Activated CD8-positive, alpha-beta memory T cell treated with anti-CD3 and anti-CD28 coated beads, Interleukin-2, amount 50 U/mL, for 24 hours (primary cell): ENCODE data around the gene SYT6.

ENCODE experiments used
- DNase-seq: peaks from one replicate; pipeline ENCODE4 v3.0.0-alpha.2; 2020; ENCODE audit errors: extremely low read depth

Gene SYT6

DNA sequence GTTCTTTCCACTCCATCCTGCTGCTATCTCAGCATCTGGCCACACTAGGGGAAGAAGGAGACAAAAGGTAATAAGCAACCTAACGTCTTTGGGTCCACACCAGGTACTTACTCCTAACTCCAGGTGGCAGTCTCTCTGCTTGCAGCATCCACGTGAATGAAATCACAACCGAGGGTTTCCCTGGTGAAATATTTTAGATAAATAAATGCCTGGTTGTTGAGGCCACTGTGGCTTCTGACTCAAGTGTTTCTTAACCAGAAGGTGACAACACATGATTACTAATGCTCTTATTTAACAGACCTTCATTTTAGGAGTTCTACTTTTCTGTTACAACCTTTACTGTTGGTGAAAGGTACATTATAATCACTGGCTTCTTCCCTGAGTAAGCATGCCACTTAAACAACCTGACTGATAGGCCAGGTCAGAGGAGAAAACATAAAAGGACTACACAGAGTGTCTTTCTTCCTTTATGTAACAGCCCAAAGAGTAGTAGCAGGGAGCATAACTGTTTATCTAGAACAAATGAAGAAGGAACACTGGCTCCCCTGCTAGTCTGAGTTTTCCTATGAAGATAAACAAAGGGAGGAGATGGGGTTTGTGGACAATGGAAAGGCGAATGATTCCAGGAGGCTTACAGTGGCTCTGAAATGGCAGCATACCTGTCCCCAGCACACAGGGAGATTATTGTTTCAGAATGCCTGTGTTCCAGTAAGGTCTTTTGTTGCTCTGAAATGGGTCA, 59.9 kb downstream of the SYT6 start:
- no peak for DNase-seq

DNA sequence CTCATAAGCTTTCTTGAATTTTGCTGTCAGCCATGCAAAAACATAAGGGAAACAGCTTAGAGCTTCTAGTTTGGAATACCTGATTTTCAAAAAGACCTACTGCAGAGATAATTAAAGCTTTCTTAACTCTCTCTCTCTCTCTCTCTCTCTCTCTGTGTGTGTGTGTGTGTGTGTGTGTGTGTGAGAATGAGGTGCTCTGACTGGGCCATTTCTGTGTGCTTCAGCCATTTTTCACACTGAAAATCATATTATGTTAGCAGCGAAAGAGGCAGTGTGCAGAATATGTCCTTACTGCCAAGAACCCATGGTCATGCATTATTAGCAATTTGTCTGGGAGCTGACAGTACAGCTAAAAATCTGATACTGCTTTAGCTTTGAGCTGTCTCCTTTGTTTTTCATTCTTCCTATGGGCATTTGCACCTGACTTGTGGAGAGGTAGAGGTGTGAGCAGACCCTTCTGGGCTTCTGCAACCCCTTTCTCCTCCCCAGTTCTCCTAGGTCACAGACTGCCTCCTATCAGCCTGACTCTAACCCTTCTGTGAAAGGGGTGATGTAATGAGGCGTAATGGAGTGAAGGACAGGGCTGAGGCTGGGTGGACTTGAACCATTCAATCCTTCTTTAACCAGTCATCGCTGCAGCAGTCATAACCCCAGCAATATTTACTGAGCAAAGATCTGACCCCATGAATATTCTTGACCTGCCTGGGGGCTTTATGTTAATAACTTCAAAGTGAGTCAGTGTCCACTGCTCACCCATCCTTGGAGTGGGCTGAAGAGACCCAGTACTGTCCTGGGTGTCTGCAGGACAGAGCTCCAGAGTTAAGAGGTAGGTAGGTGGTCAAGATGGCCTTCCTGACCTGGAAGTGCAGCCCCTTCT, 61.2 kb downstream of the SYT6 start:
- DNase-seq: no peak

DNA sequence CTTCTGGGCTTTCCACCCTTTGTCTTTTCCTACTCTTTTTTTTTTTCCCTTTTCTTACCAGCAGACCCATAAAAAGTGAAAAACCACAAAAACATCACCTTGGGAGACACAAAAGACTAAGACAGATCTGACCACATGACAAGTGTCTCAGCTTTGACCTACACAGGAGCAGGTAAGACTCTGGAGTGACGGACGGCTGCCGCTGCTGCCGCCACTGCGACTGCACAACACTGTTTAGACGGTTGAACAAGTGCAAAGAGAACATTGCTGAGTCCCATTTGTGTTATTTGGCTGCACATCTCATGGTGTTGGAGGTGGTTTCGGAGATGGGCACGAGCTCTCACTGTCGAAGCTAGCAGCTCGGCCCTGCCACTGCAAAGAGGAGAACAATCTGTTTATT, 62.0 kb downstream of the SYT6 start:
- no peak for DNase-seq

DNA sequence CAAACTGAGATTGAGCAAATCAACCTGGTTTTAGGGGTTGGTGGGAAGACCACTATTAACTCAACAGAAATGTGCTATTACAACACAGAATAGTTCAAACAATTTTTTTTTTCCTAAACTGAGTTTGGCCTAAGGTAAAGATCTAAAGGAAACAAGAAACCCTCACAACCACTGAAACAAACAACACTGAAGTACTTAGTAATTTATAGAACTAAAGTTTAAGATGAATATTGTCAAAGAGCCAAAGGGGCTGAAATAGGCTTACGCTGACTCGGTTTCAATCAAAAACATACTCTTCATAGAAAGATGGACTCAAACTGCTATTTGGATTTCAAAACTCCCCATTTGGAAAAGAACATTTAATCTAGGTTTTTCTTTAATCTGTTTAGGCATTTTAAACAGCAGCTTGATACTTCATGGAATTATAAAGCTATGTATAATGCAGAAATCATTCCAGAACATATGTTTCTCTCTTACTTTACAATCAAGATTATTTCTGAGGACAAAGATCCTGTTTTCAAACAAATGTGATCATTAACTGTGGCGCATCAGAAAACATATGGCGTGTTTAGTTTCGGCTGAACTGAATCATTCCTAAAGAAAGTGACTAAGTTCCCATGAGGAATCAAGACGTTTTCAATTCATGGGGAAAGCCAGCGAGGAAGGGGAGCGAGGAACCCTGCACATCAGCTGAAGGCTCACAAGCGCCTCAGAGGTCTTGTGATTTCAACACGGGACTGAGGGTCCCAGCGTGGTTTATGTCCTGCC, 62.7 kb downstream of the SYT6 start:
- DNase-seq: no peak

DNA sequence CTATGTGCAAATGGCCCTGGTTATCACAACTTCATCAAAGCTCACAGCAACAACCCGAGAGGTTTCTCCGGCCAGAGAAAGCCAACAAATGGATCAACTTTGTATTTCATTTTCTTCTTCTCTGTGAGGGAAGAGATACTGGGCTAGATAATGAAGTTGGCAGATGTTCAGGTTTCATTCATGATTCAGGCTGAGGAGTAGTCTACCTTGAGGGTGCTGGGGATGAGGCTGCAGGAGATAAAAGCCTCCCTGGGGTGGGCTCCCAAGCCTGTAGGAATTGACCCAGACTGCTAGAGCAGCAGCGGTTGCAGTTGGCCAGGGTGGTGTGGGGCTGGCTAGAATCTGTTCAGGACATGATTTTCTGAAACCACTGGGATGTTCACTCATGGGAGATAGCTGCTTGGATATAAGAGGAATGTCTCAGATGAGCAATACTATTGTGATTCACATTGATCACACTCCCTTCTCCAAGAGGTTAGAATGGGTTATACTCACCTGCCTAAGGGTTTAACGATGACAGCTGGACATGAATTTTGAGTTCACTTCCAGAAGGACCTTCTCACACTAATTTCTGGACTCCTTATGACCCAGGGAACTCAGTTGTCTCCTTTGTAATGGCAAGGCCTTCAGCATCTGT, 64.0 kb downstream of the SYT6 start:
- no peak for DNase-seq

DNA sequence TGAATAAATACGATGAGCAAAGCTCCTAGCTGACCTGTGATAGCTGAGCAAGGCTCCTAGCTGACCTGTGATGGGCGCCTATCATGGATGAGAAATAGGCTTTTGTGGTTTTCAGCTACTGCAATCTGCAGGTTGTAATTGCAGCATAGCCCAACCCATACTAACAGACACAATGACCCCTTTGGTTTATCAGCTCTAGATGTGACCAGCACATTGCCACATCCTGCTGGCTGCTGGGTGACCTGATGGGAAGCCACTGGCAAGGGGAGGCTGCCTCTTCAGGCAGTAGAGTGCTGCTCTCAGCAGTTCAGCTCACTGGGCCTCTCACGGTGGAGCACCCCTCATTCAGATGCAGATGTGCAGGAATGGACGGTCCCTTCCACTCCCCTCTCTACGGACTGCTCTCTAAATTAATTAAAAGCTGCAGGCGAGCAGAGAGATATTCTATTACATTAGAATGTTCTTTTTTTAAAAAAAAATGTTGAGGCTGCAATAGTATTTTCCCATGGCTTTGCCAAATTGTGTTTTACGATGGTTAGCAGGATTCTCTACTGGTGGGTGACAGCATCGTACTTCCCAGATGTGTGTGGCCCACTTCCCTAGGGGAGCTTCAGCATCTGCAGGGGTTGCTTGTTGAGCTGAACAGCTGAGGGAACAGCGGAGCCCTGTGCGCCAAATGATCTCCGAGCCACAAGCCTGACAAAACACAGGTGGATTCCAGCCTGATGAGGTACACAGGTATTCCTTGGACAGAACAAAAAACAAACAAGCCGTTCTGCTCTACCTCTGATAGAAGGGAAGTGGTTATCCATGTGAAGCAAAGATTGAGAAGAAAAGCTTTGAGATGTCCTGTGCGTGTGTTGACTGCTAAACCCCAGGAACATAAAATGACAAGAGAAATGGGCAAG, 65.0 kb downstream of the SYT6 start:
- DNase-seq: no peak

DNA sequence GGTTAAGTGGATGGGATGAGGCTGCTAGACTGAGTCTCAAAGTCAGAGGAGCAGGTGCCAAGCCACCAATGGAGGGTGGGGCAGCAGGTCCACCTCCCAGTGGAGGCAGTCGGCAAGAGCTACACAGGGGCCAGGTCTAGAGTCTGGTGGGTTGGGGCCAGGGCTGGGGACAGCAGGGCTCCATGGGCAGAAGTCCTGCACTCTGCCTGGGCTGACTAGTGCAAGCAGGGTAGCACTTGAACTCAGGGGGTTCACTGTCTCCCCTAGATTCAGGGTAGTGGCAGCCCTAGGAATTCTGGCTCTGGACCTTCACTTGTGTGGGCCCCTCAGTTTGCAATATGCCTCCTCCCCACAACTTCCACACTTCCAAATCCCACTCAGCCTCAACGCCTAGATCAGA, 66.2 kb downstream of the SYT6 start:
- no peak for DNase-seq

DNA sequence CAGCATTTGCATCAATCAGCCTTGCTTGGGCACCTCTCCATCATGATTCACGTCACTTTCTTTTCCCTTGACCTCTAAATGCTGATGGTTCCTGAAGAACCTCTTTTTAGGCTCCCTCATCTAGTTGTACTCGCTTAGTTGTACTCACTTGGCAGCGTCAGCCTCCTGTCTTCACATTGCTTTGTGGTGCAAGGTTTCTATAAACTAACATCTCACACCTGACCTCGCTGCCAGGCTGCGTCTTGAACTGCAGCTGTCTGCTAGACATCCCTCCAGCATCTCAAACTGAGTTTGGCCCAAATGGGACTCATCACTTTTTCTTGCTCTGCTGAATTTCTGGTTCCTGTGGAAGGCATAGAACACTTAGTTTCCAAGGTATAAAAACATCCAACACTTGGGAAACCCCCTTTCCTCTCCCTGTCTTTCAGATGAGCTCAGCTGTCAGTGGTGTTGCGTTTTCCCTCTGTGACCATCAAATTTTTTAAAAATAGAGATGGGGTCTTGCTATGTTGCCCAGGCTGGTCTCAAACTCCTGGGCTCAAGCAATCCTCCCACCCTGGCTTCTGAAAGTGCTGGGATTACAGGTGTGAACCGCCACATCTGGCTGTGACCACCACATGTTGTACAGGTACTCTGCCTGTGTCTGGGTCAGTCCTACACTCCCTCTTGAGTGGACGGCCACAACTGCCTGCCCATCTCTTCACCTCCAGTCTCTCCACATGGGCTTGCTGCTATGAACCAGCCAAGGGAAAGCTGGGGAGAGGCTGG, 66.9 kb downstream of the SYT6 start:
- DNase-seq: no peak

DNA sequence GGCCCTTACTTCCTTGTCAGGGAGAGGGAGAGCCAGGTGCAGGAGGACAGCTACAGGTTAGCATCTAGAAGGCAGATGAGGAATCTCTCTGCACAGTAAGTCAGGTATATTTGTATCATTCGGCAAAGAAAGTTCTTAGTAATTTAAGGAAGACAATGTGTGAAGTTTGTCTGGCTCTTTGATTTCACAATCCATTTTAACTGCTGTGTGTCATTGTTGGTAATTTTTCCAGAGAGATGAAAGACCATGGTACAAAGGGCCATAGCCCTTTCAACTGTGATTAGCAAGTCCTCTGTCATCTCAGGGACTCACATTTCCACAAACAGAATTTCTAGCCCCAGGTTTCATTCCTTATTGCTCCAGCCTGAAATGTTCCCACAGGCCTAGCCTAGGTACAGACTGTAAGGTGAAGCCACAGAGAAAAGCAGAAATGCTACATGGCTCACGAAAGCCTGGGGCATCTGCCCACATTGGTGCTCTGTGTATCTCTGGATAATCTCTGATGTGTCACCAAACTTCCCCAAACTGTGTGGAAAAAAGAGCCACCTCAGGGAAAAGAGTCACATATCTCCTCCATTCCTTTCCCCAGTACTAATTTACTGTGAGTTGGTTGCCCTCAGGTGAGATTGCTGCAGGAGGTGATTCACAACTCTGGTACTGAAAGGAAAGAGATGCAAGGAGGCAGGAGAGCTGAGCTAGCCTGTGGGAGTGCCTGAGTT, 70.6 kb downstream of the SYT6 start:
- DNase-seq: no peak

DNA sequence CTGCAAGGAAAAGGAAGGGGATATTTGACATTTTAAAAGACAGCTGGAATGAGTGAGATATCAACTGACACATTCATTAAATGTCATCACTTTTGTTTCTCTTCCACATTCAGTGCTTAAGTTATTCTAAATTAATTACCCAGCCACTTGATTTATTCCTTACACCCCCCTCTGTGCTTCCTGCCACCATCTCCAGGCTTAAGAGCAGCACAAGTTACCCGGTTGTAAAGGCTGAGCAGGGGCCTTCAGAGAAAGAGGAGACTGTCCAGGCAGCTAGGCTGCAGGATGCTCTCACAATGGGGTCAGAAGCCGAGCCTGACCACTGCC, 71.4 kb downstream of the SYT6 start:
- no peak for DNase-seq

DNA sequence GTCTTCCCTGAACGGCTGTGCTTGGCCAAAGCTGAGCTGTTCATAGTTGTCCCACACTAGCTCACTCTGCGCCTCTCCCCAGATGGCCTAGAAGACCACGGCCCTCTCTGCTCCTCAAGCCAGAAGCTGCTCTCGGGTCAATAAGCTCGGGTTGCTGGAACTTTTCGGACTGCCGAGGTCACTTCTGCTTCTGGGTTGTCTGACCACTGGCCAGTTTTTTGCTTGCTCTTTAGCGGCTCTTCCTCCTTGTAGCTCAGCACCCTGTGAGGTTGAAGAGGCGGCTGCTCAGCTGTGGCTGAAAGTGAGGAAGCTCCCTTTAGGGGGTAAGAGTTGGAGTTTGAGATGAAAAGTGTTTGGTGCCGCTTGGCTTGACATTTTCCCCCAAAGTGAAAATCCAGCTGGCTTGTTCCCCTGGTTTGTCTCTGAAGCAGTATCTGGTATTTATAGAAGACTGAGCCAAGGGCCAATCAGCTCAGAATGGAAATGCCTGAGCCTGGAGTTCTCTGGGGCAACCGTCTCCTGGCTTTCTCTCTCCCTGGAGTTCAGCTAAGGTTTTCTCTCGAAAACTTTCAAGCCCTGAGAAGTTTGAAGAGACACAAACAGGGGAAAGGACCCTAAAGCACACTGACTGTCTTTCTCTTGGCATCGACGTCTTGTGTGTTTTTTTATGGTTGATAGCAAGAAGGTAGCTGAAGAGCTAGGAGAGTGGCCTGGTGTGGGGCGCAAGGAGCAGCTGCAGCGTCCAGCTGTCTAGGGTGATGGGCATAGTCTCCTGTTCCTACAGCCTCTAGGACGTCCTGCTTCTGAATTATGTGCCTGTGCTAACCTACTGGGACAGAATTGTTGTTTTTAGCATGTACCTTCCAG, 72.0 kb downstream of the SYT6 start:
- DNase-seq: no peak

DNA sequence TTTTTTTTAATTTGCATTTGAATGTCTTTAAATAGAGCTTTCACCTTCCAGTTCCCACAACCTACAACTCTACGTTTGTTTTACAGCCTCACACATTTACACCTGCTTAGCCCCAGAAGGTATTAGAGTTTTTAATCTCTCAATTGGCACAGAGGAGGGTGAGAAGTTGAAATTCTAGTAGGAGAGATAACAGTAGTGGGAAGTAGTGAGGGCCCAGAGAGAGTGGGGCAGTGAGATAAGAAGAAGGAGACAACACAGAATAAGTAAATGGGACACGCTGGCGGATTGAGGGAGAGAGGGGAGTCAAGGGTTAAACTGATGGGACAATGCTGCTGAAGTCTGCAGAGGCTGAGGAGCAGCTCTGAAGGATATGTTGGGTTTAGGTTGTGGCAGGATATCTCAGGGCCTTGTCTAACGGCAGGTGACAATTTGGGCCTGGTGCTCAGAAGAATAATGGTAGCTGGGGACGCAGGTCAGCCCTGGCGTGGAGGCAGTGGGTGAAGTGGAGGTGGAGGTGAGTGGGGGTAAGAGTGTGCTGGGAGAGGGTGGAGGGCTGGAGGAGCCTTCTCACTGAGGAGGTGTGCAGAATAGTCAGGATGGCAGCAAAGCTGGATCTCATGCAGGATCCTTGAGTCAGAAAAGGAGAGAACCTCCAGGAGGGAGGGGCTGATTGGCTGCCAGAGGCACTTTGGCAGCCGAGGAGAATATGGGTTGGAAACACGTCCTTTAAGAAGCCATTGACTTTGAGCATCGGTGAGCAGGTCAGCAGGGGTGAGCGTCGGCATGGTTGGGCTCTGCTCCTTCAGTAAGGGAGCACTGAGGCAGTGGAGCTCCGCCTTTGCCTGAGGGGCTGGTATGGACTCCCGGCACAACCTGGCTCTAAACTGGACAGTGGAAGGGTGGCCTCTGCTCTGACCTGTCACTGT, 72.9 kb downstream of the SYT6 start:
- no peak for DNase-seq

DNA sequence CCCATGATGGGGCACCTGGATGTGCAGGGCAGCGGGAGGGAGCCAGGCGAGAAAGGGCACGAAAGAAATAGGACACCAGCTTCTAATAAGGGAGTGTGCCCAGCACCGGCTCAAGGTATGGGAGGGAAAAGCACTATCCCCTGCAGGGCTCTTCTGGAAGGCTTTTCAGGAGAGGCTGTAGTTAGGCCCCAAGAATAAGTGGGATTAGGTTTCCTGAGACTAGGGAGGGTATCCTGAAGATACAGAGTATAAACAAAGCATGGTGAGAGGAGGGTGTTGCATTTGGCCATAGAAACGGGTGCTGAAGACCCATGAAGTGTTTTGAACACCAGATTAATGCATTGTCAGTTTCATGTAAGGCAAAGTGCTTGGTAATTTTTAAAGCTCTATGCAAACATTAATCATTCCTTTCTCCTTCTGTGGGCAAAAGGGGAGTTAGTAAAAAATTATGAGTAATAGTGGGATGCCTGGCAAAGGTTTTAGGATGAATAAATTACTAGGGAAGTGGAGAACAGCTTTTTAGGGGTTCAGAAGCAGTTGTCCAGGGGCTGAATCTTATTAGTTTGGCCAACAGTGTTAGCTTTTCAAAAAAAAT, 74.0 kb downstream of the SYT6 start:
- DNase-seq: no peak

DNA sequence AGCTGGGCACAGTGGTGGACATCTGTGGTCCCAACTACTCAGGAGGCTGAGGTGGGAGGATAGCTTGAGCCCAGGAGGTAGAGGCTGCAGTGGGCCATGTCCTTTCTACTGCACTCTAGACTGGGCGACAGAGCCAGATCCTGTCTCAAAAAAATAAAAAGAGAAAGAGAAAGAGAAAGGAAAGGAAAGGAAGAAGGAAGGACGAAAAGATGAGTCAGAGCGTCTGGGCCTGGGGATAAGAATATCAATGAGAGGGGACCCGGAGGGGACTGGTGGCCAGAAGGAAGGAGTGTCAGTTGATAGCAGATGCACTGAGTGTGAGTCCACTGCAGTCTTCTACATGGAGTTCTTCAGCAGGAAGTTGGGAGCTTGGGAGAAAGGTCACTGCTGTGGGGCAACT, 75.6 kb downstream of the SYT6 start:
- DNase-seq: no peak

DNA sequence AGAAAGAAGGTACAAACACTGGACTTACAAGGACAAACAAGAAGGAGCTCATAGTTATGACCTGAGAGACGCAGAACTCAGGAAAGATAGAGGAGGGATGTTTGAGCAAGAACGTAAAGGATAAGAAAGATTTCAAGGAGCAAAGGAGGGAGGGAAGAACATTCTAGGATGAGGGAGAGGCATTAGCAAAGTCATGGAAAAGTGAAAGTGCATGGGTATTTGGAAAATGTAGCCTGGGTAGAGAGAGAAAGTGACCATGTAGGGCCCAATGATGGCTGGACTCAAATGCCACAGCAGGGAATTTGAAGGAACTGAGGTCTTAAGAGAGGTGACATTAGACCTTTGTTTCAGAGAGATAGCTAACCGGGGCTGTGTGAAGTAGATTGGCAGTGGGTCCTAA, 76.5 kb downstream of the SYT6 start:
- no peak for DNase-seq

DNA sequence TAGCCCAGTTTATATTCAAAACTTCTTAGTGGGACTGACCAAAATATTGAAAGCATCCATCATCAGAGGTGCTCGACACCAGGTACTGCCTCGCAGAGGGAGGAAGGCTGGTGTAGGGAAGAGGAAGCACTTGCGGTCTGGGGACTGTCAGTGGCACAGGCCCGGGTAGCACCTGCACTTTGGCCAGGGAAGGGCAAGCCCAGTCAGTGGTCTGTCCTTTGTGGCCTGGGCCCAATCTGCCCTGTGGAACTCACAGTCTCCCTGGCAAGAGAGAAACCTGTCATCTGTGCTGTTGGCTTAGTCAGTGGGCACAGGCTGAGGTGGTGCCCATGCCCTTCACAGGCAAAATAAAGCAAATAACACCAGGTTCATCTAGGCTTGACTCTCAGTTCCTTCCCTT, 77.4 kb downstream of the SYT6 start:
- no peak for DNase-seq

DNA sequence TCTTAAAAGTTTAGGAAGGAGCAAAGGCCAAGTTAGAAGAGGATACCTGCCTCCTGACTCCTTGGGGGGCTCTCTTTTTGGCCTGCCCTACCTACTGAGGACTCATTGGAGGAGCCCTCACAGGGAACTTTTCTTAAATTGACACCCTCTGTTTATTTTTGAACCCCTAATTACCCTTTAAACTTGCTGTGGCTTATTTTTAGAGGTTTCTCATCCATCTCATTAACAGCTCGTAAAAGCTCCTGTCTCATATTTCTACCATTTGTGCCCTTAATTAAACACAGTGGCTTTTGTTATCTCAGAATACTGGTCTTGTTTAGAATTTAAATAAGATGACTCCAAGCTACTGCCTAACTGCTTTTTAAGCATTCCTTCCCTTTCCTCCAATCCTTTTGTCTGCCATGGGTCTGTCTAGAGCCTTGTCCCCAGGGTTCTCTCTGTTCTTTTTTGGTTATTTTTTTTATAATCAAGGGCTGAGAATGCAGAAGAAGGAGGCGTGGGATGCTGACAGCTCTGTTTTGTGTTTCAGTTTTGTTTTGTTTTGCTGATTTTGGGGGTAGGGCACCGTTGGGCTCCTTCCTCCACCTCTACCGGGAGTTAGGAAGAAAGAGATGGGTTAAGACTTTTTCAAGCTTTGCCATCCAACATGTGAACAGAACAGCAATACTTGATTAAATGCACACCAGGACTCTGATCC, 78.0 kb downstream of the SYT6 start:
- DNase-seq: no peak
